Measurements from ENCODE around the gene MAP1LC3A. TPM values are rescaled to one million over a fixed set of nuclear protein-coding genes. Genes with fewer than 3 reads are reported as not detected.
A peak's percentile ranks its signal among the peaks of the same experiment; 100 is the strongest.

The MAP1LC3A gene
- total RNA-seq, 1 donor from 2014 or later, result 17.5 TPM

- TF ChIP-seq CTCF (conservative IDR thresholded peaks at IDR 0.05), result no peak
- peak overlapping the region; percentile 70 for H3K4me3 Mint-ChIP-seq
- no peaks in the 10 kb centered on the region for H3K27me3 Mint-ChIP-seq (ENCODE audit: low read depth)
- no peaks in the 10 kb centered on the region for H3K9me3 Mint-ChIP-seq
- no peak for DNase-seq (ENCODE audit: low read depth, low spot score)
- peaks cover 26% of the 10 kb centered on the region for H3K4me1 Mint-ChIP-seq
- no peak overlapping the region for H3K27ac Mint-ChIP-seq (ENCODE audit: unreplicated experiment)
- peaks cover 14% of the 10 kb centered on the region for H3K36me3 Mint-ChIP-seq (ENCODE audit: low read depth)
These were observed 3.1 kb downstream of the MAP1LC3A start for GRCh38 chr20:34561661-34562060.

DNA sequence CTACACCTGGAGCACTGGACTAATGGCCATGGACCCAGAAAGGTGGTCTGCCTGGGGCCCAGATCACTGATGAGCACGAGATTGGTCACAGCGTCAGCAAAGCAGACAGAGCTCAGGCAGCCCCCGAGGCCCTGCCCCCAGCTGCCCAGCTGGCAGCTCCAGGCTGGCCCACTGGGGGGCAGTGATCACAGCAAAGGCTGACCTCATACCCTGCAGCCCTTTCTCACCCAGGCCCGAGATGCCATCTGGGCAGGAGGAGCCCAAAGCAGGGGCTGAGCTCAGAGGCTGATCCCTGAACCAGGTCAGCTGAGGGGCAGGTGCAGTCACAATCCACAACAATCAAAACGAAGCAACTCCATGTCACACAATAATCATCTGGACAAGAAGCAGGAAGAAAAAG, 4.1 kb downstream of the MAP1LC3A start:
- no peaks in the 10 kb centered on the region for H3K27me3 Mint-ChIP-seq (ENCODE audit: low read depth)
- DNase-seq (ENCODE audit: low read depth, low spot score), result no peak

DNA sequence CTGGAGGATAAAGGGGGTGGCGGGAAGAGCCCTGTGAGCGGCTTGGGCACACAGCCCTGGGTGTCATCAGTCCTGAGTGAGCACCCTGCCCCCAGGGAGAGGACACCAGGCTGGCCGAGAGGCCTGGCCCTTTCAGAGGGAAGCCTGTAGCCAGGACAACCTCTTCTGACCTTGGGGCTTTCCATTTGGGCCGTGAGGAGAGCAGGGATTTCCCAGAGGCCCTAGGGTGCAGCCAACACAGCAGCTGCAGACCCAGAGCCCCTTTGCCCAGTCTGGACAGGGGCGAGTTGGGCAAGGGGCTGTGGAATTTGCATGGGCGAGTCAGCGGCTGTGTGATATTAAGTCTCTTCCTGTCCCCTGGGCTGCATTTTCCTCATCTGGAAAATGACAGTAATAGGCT, 6.3 kb downstream of the MAP1LC3A start:
- Mint-ChIP-seq H3K27me3 (ENCODE audit: low read depth) (no peaks in the 10 kb centered on the region), H3K36me3 (ENCODE audit: low read depth) (peaks cover 14% of the 10 kb centered on the region), H3K4me3 (no peak overlapping the region), H3K27ac (ENCODE audit: unreplicated experiment) (no peak overlapping the region), H3K4me1 (peaks cover 34% of the 10 kb centered on the region), H3K9me3 (no peaks in the 10 kb centered on the region)
- no peak for DNase-seq (ENCODE audit: low read depth, low spot score)
- TF ChIP-seq CTCF (conservative IDR thresholded peaks at IDR 0.05), result no peak

More for the DNA sequence above, 4.1 kb downstream of the MAP1LC3A start:
- no peaks in the 10 kb centered on the region for H3K9me3 Mint-ChIP-seq
- no peak overlapping the region for H3K27ac Mint-ChIP-seq (ENCODE audit: unreplicated experiment)
- H3K4me3 Mint-ChIP-seq, result no peak overlapping the region
- TF ChIP-seq CTCF (conservative IDR thresholded peaks at IDR 0.05), result peak; percentile 59
- peaks cover 14% of the 10 kb centered on the region for H3K36me3 Mint-ChIP-seq (ENCODE audit: low read depth)
- H3K4me1 Mint-ChIP-seq, result peaks cover 36% of the 10 kb centered on the region

- H3K9me3 Mint-ChIP-seq, result no peaks in the 10 kb centered on the region
These were observed 8.7 kb downstream of the MAP1LC3A start for GRCh38 chr20:34566978-34567891.

More at GRCh38 chr20:34566978-34567891, 8.7 kb downstream of the MAP1LC3A start:
- no peak for TF ChIP-seq CTCF (conservative IDR thresholded peaks at IDR 0.05)
- peaks cover 9% of the 10 kb centered on the region for H3K36me3 Mint-ChIP-seq (ENCODE audit: low read depth)
- H3K27ac Mint-ChIP-seq (ENCODE audit: unreplicated experiment), result peak overlapping the region; percentile 63
- H3K4me3 Mint-ChIP-seq, result no peak overlapping the region
- H3K4me1 Mint-ChIP-seq, result peaks cover 34% of the 10 kb centered on the region
- H3K27me3 Mint-ChIP-seq (ENCODE audit: low read depth), result no peaks in the 10 kb centered on the region
- no peak for DNase-seq (ENCODE audit: low read depth, low spot score)
